ENCODE data around the gene SYCE3.

DNA sequence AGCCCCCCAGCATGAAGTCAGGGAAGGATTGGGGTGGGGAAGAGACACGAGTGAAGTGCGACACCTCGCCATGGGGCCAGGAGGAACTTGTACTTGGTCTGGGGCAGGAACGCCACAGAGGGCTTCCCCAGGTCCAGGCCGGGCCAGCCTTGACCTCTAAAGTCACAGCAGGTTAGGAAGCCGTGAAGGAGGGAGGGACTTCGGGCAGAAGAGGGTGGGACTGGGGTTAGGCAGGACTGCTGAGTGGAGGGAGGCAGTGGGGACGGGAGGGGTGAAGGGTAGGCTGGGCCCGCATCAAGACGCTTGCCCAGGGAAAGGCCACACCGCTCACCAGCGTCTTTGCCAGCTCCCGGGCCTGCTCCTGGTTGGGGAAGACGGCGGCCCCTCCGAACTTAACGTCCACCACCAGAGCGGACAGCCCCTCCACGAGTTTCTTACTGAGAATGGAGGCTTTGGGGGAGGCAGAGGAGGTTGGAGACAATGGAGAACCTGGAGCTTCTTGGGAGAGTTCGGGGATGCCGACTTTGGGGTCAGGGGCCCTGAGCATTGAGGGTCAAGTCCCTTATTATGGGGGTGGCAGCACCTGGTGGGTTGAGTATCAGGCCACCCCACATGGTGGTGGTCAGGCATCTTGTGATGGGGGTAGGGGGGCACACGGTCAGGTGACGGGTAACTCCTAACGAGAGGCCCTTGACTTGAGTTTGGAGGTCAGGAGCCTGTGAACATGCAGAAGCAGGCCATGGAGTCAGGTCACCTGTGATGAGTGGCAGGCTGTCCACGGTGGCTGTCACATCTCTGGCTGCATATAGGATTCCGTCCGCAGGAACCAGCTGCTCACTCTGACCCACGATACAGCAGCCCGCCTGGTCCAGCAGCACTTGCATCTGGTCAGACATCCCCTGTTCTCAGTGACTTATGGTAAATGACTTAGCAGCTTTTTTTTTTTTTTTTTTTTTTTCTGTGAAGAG, 35.6 kb downstream of the SYCE3 start:
- TF ChIP-seq, protein P1, sequence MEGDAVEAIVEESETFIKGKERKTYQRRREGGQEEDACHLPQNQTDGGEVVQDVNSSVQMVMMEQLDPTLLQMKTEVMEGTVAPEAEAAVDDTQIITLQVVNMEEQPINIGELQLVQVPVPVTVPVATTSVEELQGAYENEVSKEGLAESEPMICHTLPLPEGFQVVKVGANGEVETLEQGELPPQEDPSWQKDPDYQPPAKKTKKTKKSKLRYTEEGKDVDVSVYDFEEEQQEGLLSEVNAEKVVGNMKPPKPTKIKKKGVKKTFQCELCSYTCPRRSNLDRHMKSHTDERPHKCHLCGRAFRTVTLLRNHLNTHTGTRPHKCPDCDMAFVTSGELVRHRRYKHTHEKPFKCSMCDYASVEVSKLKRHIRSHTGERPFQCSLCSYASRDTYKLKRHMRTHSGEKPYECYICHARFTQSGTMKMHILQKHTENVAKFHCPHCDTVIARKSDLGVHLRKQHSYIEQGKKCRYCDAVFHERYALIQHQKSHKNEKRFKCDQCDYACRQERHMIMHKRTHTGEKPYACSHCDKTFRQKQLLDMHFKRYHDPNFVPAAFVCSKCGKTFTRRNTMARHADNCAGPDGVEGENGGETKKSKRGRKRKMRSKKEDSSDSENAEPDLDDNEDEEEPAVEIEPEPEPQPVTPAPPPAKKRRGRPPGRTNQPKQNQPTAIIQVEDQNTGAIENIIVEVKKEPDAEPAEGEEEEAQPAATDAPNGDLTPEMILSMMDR (IDR thresholded peaks at IDR 0.05): no peak
- TF ChIP-seq POLR2A (IDR thresholded peaks at IDR 0.05) (no peak), EP300 (IDR thresholded peaks at IDR 0.05) (no peak)
